Vagina (tissue), 2 donors: ENCODE measurements around the gene IL17A.

ENCODE experiments used
- CTCF ChIP-seq, 3 experiments: fragments of 450-650 bp in 2 of 3; fragments of 200-600 bp in 1 of 3; sonication (generic) in 1 of 3; IDR thresholded peaks; one replicate each; pipeline ENCODE4 v1.5.1; 2017 to 2019; ENCODE audit warnings: antibody characterized with exemption in 3 of 3, mild to moderate bottlenecking in 2 of 3, moderate library complexity in 2 of 3
- POLR2A ChIP-seq, 2 donors: fragments of 450-650 bp; IDR thresholded peaks; one replicate each; pipeline ENCODE4 v1.6.1; 2017; ENCODE audit warnings: antibody characterized with exemption in 2 of 2, mild to moderate bottlenecking in 2 of 2, moderate library complexity in 2 of 2
- POLR2AphosphoS5 ChIP-seq, 2 donors: sonication (generic); formaldehyde crosslinking; IDR thresholded peaks; one replicate each; pipeline ENCODE4 v1.9.0; 2017; ENCODE audit warnings: antibody characterized with exemption in 2 of 2, mild to moderate bottlenecking in 2 of 2, low read depth in 1 of 2; ENCODE audit not compliant: insufficient read depth in 1 of 2

DNA sequence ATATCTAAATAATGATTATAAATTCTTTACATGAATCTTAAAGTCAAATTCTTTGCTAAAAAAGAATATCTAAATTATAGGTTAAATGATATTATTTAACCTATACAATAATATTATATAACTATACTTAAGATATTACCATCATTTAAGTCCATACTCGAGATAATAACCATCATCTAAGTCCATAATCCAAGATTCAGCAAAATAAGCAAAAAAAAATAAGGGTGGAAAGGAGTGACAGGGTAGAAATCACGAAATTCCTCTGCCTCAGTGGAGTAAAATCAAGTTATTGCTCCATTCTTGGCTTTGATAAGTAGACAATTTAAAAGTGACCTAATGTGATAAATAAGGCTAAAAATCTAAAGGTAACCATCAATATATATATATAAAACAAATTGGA, 9.7 kb downstream of the IL17A start:
- TF ChIP-seq CTCF (IDR thresholded peaks at IDR 0.05), result no peak
- TF ChIP-seq POLR2AphosphoS5 (IDR thresholded peaks at IDR 0.05; ENCODE audit: insufficient read depth in 1 of 2, low read depth in 1 of 2), result no peak
- TF ChIP-seq POLR2A (IDR thresholded peaks at IDR 0.05), result no peak
